Sciatic nerve (tissue), 1 donor: ENCODE measurements around the gene CNDP2. TPM values are rescaled to one million over a fixed set of nuclear protein-coding genes. Genes with fewer than 3 reads are reported as not detected.

Source experiments
- total RNA-seq: library from RNA; stranded (reverse); fragmentation: NEBNext Ultra II Directional; extraction: Animal tissue kit (Norgen Biotek cat#: 25700); gene quantifications from one replicate; pipeline ENCODE4 v1.2.1, GENCODE V29; 2021
- donor health status: DM: no; HTN: no; CAD: no.

Gene CNDP2
- total RNA-seq, 1 donor from 2014 or later: 162 TPM

Other genes starting within 250 kb of the CNDP2 start
- gene CYB5A, start 204.4 kb upstream of the CNDP2 start, total RNA-seq: 117 TPM
- not detected for gene C18orf63, start 180.5 kb upstream of the CNDP2 start, total RNA-seq
- gene DIPK1C, start 39.1 kb upstream of the CNDP2 start, total RNA-seq: 1.4 TPM
- 0.31 TPM for gene CNDP1, start 38.1 kb downstream of the CNDP2 start, total RNA-seq
- gene ZNF407, start 101.5 kb downstream of the CNDP2 start, total RNA-seq: 22.9 TPM